Activated T-cell treated with anti-CD3 and anti-CD28 coated beads, Interleukin-2, amount 50 U/mL, for 1 hour (primary cell): ENCODE measurements around the gene E4F1.
"Not testable (repeated sequence)": the region's sequence is repeated elsewhere in the genome, so short reads cannot be mapped to it uniquely, and the experiment has no call there.

ENCODE experiments used
- DNase-seq: peaks from one replicate; pipeline ENCODE4 v3.0.0-alpha.2; 2020

E4F1 gene

DNA sequence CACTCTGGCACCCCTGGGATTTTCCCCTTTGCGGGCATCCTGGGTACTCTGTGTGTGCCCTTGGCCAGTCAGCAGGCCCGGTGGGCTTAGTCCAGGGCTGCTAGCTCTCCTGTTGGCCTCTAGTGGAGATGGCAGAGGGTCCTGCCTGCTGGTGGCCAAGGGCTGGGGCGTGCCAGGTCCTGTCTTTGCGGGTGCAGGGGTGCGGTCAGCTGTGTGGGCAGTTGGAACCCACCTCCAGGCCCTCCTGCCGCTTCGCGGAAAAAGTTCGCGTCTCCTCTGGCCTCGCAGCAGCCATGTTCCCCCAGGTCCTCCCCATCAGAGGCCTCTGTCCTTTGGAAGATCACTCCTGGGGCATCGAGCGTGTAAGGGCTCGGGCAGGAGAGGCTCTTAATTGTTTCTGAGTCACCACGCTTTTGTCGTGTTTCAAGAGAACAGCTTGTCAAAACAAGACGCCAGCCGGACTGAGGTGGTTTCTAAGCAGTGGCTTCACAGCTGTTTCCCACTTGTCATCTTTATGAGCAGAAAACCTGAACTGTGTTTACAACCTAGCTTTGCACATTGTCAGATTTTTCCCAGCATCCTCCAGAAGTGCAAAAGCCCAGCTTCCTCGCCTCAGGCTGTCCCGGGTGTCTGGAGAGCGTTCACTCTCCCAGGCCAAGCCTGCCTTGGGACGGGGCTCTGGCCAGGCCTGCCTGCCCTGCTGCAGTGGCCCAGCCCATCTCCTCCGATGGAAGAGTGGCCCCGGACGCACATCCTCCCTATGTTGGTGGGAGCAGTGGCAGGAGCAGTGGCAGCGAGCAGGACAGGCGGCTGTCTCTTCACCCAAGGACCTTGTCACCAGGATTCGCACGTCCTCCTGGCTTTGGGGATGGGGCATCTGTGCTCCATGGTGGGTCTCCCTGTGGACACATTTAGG lies 7.9 kb downstream of the E4F1 start:
- DNase-seq = no peak

DNA sequence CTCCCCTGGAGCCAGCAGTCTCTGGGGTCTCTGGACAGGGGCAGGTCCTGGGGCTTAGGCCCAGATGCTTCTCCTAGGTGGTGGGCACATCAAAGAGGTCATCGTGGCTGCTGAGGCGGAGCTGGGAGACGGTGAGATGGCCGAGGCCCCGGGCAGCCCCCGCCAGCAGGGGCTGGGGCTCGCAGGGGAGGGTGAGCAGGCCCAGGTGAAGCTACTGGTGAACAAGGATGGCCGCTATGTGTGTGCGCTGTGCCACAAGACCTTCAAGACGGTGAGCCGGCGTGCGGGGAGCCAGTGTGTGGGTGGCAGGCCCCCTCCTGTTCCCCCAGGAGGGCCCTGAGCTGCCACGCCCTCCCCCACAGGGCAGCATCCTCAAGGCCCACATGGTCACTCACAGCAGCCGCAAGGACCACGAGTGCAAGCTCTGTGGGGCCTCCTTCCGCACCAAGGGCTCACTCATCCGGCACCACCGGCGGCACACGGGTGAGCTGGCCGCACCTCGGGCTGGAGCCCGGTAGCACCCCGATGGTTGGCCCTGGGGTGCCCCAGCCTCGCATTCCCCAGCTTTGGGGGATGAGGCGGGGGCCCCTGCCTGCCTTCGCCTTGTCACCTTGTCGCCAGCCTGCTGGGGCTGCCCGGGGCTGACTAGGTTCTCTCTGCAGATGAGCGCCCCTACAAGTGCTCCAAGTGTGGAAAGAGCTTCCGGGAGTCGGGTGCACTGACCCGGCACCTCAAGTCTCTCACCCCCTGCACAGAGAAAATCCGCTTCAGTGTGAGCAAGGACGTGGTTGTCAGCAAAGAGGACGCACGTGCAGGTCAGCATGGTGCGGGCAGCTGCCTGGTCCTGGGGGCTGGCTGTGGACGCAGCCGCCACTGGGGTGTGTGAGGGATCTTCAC lies 9.0 kb downstream of the E4F1 start:
- DNase-seq = no peak

DNA sequence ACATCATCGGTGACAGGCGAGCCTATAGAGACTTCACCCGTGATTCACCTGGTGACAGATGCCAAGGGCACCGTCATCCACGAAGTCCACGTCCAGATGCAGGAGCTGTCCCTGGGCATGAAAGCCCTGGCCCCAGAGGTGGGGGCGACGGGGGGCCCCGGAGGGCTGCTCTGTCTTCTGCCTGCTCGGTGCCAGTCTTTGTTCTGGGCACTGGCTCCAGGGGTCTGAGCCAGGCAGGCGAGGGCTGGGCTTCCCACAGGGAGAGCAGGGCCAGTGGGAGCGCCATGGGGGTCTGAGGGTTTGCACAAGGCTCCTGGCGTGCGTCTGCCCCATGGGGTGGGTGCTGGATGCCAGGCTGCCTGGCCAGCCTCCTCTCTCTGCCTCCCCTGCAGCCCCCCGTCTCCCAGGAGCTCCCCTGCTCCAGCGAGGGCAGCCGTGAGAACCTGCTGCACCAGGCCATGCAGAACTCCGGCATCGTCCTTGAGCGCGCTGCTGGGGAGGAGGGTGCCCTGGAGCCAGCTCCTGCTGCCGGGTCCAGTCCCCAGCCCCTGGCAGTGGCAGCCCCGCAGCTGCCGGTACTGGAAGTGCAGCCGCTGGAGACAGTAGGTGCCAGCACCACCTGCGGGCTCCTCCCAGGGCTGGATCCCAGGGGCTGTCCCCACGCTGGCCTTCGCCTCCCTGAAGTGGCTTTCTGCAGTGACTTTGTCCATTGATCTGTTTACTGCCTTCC lies 9.8 kb downstream of the E4F1 start:
- no peak for DNase-seq

DNA sequence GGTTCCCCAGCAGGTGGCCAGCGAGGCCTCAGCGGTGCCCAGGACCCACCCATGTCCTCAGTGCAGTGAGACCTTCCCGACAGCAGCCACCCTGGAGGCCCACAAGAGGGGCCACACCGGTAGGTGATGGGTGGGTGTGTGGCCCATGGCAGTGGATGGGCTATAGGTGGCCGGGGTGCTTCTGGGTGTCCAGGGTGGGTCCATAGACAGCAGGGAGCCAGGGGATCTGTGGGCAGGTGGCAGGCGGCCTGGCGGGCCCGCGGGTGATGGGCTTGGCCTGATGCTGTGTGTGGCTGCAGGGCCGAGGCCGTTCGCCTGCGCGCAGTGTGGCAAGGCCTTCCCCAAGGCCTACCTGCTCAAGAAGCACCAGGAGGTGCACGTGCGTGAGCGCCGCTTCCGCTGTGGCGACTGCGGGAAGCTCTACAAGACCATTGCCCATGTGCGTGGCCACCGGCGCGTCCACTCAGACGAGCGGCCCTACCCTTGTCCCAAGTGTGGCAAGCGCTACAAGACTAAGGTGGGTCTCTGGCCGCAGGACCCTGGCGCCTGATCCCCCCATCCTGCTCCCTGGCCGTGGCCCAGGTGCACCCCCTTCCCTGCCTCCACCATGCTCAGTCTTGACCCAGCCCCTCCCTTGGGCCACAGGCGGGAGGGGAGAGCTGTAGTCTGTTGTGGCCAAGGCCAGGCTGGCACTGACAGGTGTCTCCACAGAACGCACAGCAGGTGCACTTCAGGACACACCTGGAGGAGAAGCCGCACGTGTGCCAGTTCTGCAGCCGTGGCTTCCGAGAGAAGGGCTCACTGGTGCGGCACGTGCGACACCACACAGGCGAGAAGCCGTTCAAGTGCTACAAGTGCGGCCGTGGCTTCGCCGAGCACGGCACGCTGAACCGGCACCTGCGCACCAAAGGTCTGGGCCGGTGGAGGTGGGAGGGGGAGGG lies 10.8 kb downstream of the E4F1 start:
- no peak for DNase-seq

DNA sequence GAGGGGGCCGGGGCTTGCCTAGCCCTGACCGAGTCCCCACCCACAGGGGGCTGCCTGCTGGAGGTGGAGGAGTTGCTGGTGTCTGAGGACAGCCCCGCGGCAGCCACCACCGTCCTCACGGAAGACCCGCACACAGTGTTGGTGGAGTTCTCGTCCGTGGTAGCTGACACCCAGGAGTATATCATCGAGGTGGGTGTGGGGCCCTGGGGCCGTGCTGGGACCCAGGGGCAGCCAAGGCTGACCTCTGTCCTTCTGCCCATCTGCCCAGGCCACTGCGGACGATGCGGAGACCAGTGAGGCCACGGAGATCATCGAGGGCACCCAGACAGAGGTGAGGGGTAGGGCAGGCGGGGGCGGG lies 11.4 kb downstream of the E4F1 start:
- no peak for DNase-seq

DNA sequence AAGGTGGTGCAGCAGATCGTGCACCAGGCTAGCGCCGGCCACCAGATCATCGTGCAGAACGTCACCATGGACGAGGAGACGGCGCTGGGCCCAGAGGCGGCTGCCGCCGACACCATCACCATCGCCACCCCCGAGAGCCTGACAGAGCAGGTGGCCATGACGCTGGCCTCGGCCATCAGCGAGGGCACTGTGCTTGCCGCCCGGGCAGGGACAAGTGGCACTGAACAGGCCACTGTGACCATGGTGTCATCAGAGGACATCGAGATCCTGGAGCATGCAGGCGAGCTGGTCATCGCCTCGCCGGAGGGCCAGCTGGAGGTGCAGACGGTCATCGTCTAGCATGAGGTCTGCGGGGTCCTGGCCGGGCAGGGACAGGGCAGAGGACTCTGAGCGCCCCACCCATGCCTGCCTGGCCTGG lies 11.9 kb downstream of the E4F1 start:
- no peak for DNase-seq

DNA sequence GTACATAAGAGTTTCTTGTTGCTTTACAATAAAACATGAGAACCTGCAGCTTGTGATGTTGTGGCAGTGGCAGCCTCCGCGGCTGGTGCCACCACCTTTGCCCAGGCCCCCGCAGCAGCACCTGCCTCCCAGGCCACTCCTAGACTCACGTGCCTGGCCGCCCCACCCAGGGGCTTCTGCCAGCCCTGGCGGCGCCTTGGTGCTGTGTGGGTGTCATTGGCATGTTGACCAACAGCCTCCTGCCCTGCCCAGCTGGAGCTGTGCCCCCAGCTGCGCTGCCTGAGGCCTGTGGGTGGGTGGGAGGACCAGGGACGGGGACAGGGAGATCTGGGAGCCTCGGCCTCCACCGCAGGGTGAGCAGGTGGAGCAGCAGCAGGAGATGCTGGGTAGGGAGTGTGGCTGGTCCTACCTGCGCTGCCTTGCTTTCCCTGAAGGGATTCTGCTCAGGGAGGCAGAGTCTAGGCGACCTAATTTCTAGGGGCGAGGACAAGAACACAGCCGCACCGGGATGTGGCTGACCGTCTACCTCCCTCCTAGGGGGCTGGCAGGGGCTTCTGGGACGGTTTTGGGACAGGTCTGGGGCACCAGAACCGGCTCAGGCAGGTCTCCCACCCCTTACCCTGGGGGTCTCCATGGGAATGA lies 12.4 kb downstream of the E4F1 start:
- DNase-seq = no peak

DNA sequence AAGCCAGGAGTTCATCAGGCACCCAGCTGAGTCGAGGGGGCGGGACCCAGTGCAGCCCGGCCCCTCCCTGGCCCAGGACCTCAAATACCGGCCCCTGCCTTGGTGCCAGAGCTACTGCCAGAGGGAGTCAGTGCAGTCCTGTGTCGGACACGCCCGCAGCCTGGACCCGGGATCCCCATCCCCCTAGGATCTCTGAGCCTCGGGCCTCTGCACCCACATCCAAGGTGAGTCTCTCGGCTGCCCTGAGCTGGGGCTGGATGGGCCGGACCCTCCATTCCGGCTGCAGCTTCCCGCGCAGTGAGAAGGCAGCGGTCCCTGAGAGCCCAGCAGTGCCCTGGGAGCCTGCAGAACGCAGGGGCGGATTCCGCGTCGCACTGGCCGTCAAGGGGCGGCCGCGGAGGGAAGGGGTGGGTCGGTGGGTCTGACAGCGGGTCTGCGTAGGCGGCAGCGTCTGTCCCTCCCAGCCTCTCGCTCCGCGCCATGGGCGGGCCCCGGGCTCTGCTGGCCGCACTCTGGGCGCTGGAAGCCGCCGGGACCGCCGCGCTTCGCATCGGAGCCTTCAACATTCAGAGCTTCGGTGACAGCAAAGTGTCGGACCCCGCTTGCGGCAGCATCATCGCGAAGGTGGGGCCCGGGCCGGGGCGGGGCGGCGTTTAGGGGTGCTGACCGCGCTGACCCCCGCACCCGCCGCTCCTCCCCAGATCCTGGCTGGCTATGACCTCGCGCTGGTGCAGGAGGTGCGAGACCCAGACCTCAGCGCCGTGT lies 13.1 kb downstream of the E4F1 start, which contains the start of gene DNASE1L2:
DNASE1L2 (plus strand) TSS at position 108 of the 765 bp plus-strand sequence; CDS start at position 481, 373 bp downstream.
- no peak for DNase-seq

DNA sequence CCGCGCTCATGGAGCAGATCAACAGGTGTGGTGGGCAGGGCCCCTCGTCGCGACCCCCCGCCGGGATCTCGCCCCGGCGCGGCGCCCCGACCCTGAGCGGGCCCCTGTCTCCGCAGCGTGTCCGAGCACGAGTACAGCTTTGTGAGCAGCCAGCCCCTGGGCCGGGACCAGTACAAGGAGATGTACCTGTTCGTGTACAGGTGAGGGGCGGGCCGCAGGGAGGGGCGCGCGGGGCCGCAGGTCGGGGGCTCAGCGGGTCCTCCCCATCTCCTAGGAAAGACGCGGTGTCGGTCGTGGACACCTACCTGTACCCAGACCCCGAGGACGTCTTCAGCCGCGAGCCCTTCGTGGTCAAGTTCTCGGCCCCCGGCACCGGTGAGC lies 13.7 kb downstream of the E4F1 start:
- no peak for DNase-seq

DNA sequence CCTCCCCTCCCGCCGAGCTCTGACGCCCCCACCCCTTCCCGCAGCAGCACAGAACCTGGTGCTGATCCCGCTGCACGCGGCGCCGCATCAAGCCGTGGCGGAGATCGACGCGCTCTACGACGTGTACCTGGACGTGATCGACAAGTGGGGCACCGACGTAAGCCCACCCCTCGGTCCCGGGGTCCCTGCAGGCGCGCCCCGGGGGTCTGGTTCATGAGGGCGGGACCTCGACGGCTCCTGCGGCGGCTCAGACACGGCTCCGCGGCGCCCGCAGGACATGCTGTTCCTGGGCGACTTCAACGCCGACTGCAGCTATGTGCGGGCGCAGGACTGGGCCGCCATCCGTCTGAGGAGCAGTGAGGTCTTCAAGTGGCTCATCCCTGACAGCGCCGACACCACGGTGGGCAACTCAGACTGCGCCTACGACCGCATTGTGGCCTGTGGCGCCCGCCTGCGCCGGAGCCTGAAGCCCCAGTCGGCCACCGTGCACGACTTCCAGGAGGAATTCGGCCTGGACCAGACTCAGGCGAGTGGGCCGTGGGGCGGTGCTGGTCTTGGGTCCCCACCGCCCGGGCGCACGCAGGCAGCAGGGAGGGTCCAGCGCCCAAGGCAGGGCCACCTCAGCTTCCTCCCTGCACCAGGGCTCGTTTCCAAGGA lies 14.2 kb downstream of the E4F1 start:
- DNase-seq = no peak

DNA sequence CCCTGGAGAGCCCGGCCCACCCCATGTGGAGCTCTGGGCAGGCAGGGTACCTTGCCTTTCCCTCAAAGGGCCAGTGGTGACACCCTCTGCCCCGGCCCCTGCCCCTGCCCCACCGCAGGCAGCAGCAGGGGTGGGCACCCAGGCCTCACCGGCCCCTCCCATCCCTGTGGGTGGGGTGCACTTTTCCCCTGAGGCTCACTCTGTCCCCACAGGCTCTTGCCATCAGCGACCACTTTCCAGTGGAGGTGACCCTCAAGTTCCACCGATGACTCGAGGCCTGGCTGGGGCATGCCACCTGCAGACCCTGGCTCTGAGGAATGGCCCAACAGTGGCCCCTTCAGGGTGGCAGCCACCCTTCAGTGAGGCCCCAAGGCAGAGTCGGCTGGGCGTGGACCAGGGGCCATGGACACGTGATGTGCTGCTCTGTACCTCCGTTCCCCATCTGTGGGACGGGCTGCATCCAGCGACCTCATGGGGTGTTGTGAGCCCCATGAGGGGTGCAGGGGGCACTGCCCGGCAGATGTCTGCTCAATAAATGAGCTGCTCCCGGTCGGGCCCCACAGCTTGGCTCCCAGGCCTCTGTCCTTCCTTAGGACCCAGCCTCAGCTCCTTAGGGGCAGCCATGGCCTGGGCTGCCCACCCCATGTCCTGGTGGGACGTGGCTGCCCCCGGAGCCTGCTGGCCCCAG lies 14.9 kb downstream of the E4F1 start:
- no peak for DNase-seq

DNA sequence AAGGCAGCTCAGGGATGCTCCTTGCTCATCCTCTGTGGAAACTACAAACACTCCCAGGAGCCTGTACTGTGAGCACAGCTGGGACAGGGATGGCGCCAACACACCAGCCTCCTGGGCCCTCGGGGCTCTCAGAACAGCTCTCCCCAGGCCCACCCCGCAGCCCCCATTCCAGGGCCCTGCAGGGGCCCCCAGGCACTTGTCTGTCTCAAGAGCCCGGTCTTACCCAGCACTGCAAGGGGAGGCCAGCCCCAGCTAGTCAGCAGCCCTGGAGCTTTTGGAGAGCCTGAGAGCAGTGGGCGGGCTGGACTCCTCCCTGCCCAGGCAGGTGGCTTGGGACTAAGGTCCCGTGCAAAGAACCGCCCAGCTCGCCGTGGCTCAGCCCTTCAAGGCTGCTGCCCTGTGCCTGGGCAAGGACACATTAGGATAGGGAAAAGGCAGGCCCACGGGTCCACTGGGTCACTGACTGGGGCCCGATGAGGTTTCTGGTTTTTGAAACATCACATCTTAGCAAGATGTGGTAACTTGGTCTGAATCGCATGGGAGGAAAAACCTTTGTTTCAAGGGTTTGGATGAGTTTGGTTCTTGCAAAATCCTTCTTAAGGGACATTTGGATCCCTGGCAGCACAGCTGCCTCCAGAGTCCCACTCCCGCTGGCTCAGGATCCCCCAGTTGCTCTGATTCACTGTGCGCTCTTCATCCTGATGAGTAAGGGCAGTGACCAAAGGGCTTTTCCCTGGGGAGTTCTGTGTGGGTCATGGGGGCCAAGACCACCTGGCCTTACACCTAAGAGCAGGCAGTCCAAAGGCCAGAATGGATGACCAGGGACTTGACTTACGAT lies 15.7 kb downstream of the E4F1 start:
- DNase-seq = no peak

DNA sequence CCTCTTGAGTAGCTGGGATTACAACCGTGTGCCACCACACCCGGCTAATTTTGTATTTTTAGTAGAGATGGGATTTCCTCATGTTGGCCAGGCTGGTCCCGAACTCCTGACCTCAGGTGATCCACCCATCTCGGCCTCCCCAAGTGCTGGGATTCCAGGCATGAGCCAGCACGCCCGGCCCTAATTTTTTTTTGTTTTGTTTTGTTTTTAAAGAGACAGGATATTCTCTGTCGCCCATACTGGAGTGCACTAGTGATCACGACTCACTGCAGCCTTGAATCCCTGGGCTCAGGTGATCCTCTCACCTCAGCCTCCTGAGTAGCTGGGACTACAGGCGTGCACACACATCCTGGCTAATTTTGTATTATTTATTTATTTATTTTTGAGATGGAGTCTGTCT lies 16.9 kb downstream of the E4F1 start:
- DNase-seq = not testable (repeated sequence)

DNA sequence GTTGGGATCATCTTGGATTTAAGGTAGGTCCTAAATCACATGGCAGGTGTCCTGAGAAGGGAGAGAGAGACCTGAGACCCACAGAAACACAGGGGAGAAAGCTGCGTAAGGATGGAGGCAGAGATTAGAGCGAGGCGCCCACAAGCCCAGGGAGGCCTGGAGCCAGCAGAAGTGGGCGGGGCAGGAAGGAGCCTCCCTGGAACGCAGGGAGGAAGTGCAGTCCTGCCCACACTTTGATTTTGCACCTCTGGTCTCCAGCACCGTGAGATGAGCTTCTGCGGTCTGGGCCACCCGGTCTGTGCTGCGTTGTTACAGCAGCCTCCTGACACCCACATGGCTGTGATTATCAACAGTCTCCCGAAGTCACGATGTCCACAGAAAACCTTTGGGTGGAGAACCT lies 19.2 kb downstream of the E4F1 start:
- no peak for DNase-seq

DNA sequence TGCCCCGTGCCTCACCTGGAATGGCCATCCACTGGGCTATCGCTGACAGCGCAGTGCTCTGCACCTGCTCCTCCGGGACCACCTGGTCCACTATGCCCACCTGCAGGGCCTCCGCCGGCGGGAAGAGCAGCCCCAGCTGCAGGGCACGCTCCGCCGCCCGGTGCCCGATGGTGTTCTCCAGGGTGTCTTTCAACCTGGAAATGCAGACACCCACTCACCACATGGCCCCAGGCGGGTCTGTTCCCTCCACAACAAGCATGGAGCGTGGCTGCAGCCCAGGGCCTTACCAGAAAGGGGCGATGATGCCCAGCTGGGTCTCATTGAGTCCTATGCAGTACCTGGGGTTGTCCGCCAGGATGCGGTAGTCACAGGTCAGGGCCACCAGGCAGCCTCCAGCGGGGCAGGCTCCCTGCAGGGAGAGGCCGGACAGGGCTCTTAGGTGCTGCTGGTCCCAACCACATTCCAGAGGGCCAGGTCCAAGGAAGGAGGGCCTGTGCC lies 19.7 kb downstream of the E4F1 start:
- DNase-seq = no peak

DNA sequence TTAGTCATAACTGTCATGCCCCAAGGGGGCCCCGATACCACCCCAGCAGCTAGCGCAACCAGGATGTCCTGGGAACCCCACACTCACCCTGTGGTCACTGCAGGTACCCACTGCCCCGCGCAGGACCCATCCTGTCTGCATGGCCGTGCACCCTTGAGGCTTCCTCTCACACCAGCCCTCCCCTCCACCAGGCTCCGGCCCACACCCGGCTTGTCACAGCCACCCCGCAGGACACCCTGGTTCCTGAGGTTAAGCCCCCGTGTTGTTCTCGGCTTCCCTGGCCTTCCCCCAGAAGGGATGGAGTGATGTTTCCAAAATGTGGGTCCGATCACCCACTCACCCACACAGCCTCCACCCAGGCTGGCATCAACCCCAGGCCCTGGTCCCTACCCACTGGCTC lies 20.4 kb downstream of the E4F1 start:
- no peak for DNase-seq

DNA sequence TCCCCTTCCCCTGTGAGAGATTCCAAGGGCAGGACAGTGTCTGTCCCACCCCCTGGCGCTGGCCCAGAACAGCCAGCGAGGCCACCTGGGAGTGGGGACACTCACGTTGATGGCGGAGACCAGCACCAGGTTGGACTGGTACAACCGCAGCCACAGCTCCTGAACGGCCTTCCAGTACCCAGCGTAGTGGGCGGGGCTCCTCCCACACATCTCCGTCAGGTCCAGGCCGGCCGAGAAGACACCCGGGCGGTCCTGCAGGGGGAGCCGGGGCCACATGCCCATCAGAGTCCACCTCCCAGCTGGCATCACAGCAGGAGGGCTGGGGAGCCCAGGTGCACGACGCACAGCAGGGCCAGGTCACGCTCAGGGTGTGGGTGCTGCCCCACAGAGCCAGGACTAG lies 20.9 kb downstream of the E4F1 start:
- no peak for DNase-seq
